Fibroblast of the conjunctiva (primary cell): ENCODE data around the gene NFKBIB.

Source experiments
- DNase-seq: peaks from one replicate; pipeline ENCODE4 v3.0.0-alpha.2; 2010; ENCODE audit warnings: low read depth

NFKBIB gene

DNA sequence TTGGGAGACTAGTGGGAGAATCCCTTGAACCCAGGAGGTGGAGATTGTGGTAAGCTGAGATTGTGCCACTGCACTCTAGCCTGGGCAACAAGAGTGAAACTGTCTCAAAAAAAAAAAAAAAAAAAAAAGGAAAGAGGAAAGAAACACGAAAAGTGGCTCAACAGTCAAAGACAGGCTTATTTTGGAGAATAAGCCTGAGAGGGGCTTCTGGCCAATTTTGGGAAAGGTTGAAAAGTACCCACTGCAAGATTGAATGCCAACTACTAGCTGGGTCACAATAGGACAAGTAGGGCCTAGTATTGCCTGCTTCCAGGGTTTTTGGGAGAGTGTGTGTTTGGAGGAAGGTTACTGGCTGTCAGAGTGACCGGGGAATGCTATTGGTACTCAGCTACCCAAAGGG, 58.5 kb downstream of the NFKBIB start:
- no peak for DNase-seq
